SK-N-MC (cell line): ENCODE measurements around the gene PCDHA7.
"Not testable (repeated sequence)": the region's sequence is repeated elsewhere in the genome, so short reads cannot be mapped to it uniquely, and the experiment has no call there.

Experiments used
- DNase-seq: peaks from one replicate; pipeline ENCODE4 v3.0.0-alpha.2; 2011; ENCODE audit warnings: low read depth, low spot score
- H3K27ac ChIP-seq: fragments of 200-600 bp; sonication (generic); 2 replicates; pipeline ENCODE4 v1.5.1; 2016; ENCODE audit warnings: mixed run types
- H3K36me3 ChIP-seq: fragments of 200-600 bp; sonication (generic); 2 replicates; pipeline ENCODE4 v1.6.1; 2017; ENCODE audit warnings: antibody characterized with exemption, low read length, mixed read lengths; ENCODE audit not compliant: insufficient read depth
- H3K4me3 ChIP-seq: fragments of 200-600 bp; sonication (generic); 2 replicates; pipeline ENCODE4 v1.5.1; 2016
- H3K9ac ChIP-seq: fragments of 200-600 bp; sonication (generic); 2 replicates; pipeline ENCODE4 v1.8.0; 2017; ENCODE audit warnings: mixed run types, mixed read lengths; ENCODE audit not compliant: insufficient read length
- H3K9me3 ChIP-seq: fragments of 200-600 bp; sonication (generic); 2 replicates; pipeline ENCODE4 v1.6.1; 2017; ENCODE audit warnings: low read depth, mild to moderate bottlenecking, antibody characterized with exemption, low read length, moderate library complexity, mixed read lengths
- EZH2 ChIP-seq: fragments of 200-600 bp; sonication (generic); IDR thresholded peaks from one replicate; pipeline ENCODE4 v1.6.1; 2017; ENCODE audit warnings: antibody characterized with exemption
- FOXP2 ChIP-seq: optimal IDR thresholded peaks from 2 replicates; pipeline ENCODE3; 2011; ENCODE audit warnings: mild to moderate bottlenecking, moderate library complexity; ENCODE audit not compliant: insufficient read depth; ENCODE audit errors: extremely low read length, control extremely low read depth
- POLR2AphosphoS5 ChIP-seq: IDR thresholded peaks from 2 replicates; pipeline ENCODE4 v1.6.1; 2012; ENCODE audit warnings: mild to moderate bottlenecking, low read depth, low read length, borderline replicate concordance

PCDHA7 gene, protein sequence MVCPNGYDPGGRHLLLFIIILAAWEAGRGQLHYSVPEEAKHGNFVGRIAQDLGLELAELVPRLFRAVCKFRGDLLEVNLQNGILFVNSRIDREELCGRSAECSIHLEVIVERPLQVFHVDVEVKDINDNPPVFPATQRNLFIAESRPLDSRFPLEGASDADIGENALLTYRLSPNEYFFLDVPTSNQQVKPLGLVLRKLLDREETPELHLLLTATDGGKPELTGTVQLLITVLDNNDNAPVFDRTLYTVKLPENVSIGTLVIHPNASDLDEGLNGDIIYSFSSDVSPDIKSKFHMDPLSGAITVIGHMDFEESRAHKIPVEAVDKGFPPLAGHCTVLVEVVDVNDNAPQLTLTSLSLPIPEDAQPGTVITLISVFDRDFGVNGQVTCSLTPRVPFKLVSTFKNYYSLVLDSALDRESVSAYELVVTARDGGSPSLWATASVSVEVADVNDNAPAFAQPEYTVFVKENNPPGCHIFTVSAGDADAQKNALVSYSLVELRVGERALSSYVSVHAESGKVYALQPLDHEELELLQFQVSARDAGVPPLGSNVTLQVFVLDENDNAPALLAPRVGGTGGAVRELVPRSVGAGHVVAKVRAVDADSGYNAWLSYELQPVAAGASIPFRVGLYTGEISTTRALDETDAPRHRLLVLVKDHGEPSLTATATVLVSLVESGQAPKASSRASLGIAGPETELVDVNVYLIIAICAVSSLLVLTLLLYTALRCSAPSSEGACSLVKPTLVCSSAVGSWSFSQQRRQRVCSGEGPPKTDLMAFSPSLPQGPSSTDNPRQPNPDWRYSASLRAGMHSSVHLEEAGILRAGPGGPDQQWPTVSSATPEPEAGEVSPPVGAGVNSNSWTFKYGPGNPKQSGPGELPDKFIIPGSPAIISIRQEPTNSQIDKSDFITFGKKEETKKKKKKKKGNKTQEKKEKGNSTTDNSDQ

DNA sequence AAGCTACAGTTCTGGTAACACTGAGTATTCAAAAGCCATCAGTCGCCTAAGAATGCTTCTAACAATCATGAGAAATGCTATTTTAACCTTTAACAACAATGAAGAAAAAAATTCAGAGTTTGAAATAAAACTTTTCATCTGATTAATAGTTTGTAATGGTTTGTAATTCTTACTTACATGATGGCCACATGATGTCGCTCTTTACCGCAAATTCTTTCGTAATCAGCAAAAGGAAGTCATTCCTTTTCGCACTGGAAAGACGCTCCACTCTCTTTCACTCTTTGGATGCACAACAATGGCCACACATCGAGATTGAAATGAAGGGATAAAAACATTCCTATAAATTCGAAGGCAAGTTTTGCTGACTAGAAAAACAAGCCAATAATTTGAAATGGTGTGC lies at the start of gene PCDHA7:
Gene PCDHA7, plus strand, starts transcription at position 277 of the 400 bp plus-strand sequence. Its CDS starts 115 bp downstream, at position 392.
- Histone ChIP-seq H3K4me3 (no peak within 1 kb of the TSS), H3K9ac (no peak within 1 kb of the TSS), H3K27ac (no peak within 1 kb of the TSS), H3K36me3 (no peaks in the 10 kb centered on the region), H3K9me3 (no peaks in the 10 kb centered on the region)
- no peak for DNase-seq
- TF ChIP-seq EZH2 (no peak), FOXP2 (no peak), POLR2AphosphoS5 (no peak)

DNA sequence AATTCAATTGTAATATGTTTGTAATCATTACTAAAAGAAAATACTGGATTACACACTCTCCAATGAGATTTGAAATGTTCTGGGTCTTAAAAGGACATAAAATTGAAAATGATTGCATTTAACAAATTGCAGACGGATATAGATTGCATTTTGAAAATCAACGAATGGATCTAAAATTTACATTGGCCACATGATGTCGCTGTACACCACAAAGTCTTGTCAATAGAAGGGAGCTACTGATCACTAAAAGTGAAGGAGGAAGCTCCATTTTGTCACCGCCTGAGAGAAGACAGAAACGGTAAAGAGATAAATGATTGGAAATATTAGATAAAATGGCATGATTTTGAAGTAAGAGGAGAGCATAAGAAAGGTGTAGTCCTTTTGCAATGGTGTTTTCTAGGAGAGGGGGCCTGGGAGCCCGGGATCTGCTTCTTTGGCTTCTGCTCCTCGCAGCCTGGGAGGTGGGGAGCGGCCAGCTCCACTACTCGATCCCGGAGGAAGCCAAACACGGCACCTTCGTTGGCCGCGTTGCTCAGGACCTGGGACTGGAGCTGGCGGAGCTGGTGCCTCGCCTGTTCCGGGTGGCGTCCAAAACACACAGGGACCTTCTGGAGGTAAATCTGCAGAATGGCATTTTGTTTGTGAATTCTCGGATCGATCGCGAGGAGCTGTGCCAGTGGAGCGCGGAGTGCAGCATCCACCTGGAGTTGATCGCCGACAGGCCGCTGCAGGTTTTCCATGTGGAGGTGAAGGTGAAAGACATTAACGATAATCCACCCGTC lies 48.0 kb upstream of the PCDHA7 start, which contains the start of gene PCDHA1:
Gene PCDHA1, plus strand, starts transcription at position 236 of the 782 bp plus-strand sequence.
- Histone ChIP-seq H3K36me3 (no peaks in the 10 kb centered on the region), H3K9ac (no peak within 1 kb of the TSS), H3K27ac (no peak within 1 kb of the TSS), H3K4me3 (0 out of 2 replicates have a peak within 1 kb of the TSS, but pooled peaks have one; percentile 13), H3K9me3 (no peaks in the 10 kb centered on the region; the same call in 1 of the 2 replicates)
- TF ChIP-seq FOXP2: no peak
- TF ChIP-seq EZH2: no peak
- no peak for TF ChIP-seq POLR2AphosphoS5
- no peak for DNase-seq

DNA sequence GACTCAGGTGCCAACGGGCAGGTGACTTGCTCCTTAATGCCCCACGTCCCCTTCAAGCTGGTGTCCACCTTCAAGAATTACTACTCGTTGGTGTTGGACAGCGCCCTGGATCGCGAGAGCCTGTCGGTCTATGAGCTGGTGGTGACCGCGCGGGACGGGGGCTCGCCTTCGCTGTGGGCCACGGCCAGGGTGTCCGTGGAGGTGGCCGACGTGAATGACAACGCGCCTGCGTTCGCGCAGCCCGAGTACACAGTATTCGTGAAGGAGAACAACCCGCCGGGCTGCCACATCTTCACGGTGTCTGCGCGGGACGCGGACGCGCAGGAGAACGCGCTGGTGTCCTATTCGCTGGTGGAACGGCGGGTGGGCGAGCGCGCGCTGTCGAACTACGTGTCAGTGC lies 46.6 kb upstream of the PCDHA7 start:
- H3K4me3 ChIP-seq, H3K36me3 ChIP-seq, H3K9ac ChIP-seq, DNase-seq, H3K9me3 ChIP-seq, H3K27ac ChIP-seq: not testable (repeated sequence)

DNA sequence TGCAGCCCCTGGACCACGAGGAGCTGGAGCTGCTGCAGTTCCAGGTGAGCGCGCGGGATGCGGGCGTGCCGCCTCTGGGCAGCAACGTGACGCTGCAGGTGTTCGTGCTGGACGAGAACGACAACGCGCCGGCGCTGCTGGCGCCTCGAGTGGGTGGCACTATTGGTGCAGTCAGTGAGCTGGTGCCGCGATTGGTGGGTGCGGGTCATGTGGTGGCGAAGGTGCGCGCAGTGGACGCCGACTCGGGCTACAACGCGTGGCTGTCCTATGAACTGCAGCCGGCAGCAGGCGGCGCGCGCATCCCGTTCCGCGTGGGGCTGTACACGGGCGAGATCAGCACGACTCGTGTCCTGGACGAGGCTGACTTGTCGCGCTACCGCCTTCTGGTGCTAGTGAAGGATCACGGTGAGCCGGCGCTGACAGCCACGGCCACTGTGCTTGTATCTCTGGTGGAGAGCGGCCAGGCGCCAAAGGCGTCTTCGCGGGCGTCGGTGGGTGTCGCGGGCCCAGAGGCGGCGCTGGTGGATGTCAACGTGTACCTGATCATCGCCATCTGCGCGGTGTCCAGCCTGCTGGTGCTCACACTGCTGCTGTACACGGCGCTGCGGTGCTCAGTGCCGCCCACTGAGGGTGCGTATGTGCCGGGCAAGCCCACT lies 46.1 kb upstream of the PCDHA7 start:
- not testable (repeated sequence) for DNase-seq, H3K9me3 ChIP-seq, H3K27ac ChIP-seq, H3K36me3 ChIP-seq, H3K4me3 ChIP-seq, H3K9ac ChIP-seq

DNA sequence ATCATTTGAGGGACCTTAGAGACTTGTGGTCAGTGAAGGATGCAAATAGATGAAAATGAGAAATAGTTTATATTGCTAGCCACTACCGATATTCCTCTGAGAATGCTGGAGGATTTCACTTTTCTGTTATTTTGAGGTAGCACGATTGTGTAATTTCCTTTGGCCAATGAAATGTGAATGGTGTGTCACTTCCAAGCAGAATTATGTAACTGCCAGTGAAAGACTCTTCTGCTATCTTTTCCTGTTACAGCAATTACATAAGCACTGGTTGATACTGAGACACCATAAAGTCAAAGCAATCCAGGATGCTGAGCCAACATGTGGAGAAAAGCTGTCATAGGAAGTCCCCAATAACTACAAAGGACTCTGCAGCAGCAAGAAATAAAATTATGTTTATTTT lies 43.0 kb upstream of the PCDHA7 start:
- no peak for TF ChIP-seq POLR2AphosphoS5
- no peak for TF ChIP-seq FOXP2
- no peak for TF ChIP-seq EZH2
- no peak overlapping the region for H3K4me3 ChIP-seq
- H3K9me3 ChIP-seq: no peaks in the 10 kb centered on the region; the same call in 1 of the 2 replicates
- no peaks in the 10 kb centered on the region for H3K36me3 ChIP-seq
- H3K9ac ChIP-seq: no peak overlapping the region
- H3K27ac ChIP-seq: no peak overlapping the region
- DNase-seq: no peak

DNA sequence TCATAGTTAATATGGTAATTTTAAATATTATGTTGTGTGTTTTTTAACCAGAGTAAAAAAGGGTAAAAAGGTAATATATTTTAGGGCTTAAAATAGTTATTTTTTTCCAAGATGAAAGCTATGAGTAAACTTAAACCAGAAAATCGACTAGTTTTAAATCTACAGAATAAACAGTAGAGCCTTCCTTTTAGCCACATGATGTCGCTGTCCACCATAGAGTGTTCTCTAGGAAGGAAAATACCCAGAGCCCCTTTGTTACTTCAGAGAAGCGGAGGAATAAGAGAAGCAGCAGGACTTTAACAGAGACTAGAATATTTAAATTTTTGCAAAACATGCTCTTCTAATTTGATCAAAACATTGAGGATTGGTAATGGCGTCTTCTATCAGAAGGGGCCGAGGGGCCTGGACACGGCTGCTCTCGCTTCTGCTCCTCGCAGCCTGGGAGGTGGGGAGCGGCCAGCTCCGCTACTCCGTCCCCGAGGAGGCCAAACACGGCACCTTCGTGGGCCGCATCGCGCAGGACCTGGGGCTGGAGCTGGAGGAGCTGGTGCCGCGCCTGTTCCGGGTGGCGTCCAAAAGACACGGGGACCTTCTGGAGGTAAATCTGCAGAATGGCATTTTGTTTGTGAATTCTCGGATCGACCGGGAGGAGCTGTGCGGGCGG lies 39.3 kb upstream of the PCDHA7 start, which contains the start of gene PCDHA2:
Gene PCDHA2, plus strand, starts transcription at position 258 of the 664 bp plus-strand sequence.
- DNase-seq: no peak
- Histone ChIP-seq H3K9me3 (no peaks in the 10 kb centered on the region; the same call in 1 of the 2 replicates), H3K27ac (no peak within 1 kb of the TSS), H3K4me3 (no peak within 1 kb of the TSS), H3K36me3 (no peaks in the 10 kb centered on the region), H3K9ac (no peak within 1 kb of the TSS)
- TF ChIP-seq EZH2 (no peak), FOXP2 (no peak), POLR2AphosphoS5 (no peak)

DNA sequence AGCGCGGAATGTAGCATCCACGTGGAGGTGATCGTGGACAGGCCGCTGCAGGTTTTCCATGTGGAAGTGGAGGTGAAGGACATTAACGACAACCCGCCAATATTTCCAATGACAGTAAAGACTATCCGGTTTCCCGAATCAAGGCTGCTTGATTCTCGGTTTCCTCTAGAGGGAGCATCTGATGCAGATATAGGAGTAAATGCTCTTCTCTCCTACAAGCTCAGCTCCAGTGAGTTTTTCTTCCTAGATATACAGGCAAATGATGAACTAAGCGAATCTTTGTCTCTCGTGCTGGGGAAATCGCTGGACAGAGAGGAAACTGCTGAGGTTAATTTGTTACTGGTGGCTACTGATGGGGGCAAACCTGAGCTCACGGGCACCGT lies 38.8 kb upstream of the PCDHA7 start:
- Histone ChIP-seq H3K36me3 (no peaks in the 10 kb centered on the region), H3K27ac (no peak overlapping the region), H3K9me3 (no peaks in the 10 kb centered on the region; the same call in 1 of the 2 replicates), H3K4me3 (no peak overlapping the region), H3K9ac (no peak overlapping the region)
- no peak for DNase-seq
- no peak for TF ChIP-seq EZH2
- TF ChIP-seq POLR2AphosphoS5: no peak
- no peak for TF ChIP-seq FOXP2

DNA sequence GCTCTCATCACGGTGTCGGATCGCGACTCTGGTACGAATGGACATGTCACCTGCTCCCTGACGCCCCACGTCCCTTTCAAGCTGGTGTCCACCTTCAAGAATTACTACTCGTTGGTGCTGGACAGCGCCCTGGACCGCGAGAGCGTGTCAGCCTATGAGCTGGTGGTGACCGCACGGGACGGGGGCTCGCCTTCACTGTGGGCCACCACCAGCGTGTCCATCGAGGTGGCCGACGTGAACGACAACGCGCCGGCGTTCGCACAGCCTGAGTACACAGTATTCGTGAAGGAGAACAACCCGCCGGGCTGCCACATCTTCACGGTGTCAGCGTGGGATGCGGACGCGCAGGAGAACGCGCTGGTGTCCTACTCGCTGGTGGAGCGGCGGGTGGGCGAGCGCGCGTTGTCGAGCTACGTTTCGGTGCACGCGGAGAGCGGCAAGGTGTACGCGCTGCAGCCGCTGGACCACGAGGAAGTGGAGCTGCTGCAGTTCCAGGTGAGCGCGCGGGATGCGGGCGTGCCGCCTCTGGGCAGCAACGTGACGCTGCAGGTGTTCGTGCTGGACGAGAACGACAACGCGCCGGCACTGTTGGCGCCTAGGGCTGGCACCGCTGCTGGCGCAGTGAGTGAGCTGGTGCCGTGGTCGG lies 37.9 kb upstream of the PCDHA7 start:
- not testable (repeated sequence) for H3K9ac ChIP-seq, H3K27ac ChIP-seq, H3K9me3 ChIP-seq, H3K36me3 ChIP-seq, DNase-seq, H3K4me3 ChIP-seq
